HEK293 (cell line): ENCODE measurements around the gene ACVR2B.

Experiments
- CTCF ChIA-PET: fragments of 350-600 bp; formaldehyde crosslinking; extraction: SDS; loops from one replicate; lab custom pipeline; 2021; ENCODE audit warnings: antibody characterized with exemption; lab: Yijun Ruan, JAX
- POLR2A ChIA-PET: fragments of 300-600 bp; formaldehyde crosslinking; extraction: SDS; loops from one replicate; lab custom pipeline; 2020; ENCODE audit warnings: antibody characterized with exemption, inconsistent platforms; lab: Yijun Ruan, JAX
- H3K27ac ChIP-seq: fragments of 200-500 bp; sonication (Bioruptor generic); 2 replicates; pipeline ENCODE4 v1.5.1; 2014; ENCODE audit warnings: low read depth, low read length, control low read depth, inconsistent platforms; ENCODE audit errors: extremely low read depth
- H3K36me3 ChIP-seq, 2 experiments: fragments of 200-500 bp in 1 of 2; sonication (Bioruptor generic) in 1 of 2; 1 replicate in 1 of 2; 2 replicates in 1 of 2; pipeline ENCODE4 v1.5.1; 2014 to 2017; ENCODE audit warnings: inconsistent platforms in 2 of 2, low read length in 2 of 2; ENCODE audit not compliant: control insufficient read depth in 2 of 2, insufficient read depth in 1 of 2
- H3K4me1 ChIP-seq: fragments of 200-500 bp; sonication (Bioruptor generic); 2 replicates; pipeline ENCODE4 v1.5.1; 2014; ENCODE audit warnings: mild to moderate bottlenecking, low read length, inconsistent platforms; ENCODE audit not compliant: control insufficient read depth, insufficient read depth
- H3K4me3 ChIP-seq: 2 replicates; pipeline ENCODE4 v1.5.1; 2011; ENCODE audit warnings: low read depth, mild to moderate bottlenecking, control low read depth, low read length, moderate library complexity
- H3K9me3 ChIP-seq: fragments of 200-500 bp; sonication (Bioruptor generic); 2 replicates; pipeline ENCODE4 v1.5.1; 2014; ENCODE audit warnings: low read depth, low read length, inconsistent platforms; ENCODE audit not compliant: control insufficient read depth, insufficient read depth
- ATF2 ChIP-seq: fragments of 450-650 bp; formaldehyde crosslinking; IDR thresholded peaks from 2 replicates; pipeline ENCODE4 v1.5.1; 2016; ENCODE audit warnings: missing biosample characterization, missing genetic modification characterization, low read depth
- BCL11A ChIP-seq: fragments of 450-650 bp; formaldehyde crosslinking; IDR thresholded peaks from 2 replicates; pipeline ENCODE4 v1.5.1; 2016; ENCODE audit warnings: low read depth, missing biosample characterization, missing genetic modification characterization
- HOXC10 ChIP-seq: sonication (generic); formaldehyde crosslinking; IDR thresholded peaks from 2 replicates; pipeline ENCODE4 v1.8.1; 2023; ENCODE audit warnings: mild to moderate bottlenecking, missing genetic modification reagents
- IKZF3 ChIP-seq: fragments of 450-650 bp; IDR thresholded peaks from 2 replicates; pipeline ENCODE4 v1.5.0; 2018; ENCODE audit warnings: missing biosample characterization, mild to moderate bottlenecking, missing genetic modification characterization, moderate library complexity
- OVOL3 ChIP-seq: fragments of 450-650 bp; formaldehyde crosslinking; IDR thresholded peaks from 2 replicates; pipeline ENCODE4 v1.5.1; 2016; ENCODE audit warnings: missing biosample characterization, missing genetic modification characterization
- PRDM1 ChIP-seq: fragments of 450-650 bp; formaldehyde crosslinking; IDR thresholded peaks from 2 replicates; pipeline ENCODE4; 2016; ENCODE audit warnings: missing biosample characterization, missing genetic modification characterization
- PRDM6 ChIP-seq: fragments of 450-650 bp; formaldehyde crosslinking; IDR thresholded peaks from 2 replicates; pipeline ENCODE4 v1.5.1; 2017; ENCODE audit warnings: missing biosample characterization, missing genetic modification characterization
- REPIN1 ChIP-seq: fragments of 450-650 bp; formaldehyde crosslinking; IDR thresholded peaks from 2 replicates; pipeline ENCODE4 v1.5.1; 2017; ENCODE audit warnings: missing biosample characterization, missing genetic modification characterization, low read depth
- SCRT1 ChIP-seq: fragments of 450-650 bp; formaldehyde crosslinking; IDR thresholded peaks from 2 replicates; pipeline ENCODE4 v1.5.1; 2016; ENCODE audit warnings: missing biosample characterization, missing genetic modification characterization, borderline replicate concordance
- SCRT2 ChIP-seq: fragments of 450-650 bp; formaldehyde crosslinking; IDR thresholded peaks from 2 replicates; pipeline ENCODE4 v1.5.1; 2016; ENCODE audit warnings: missing biosample characterization, missing genetic modification characterization
- SETDB1 ChIP-seq: IDR thresholded peaks from one replicate; pipeline ENCODE4 v1.6.1; 2017; ENCODE audit warnings: mild to moderate bottlenecking, low read length, moderate library complexity, mixed read lengths; ENCODE audit not compliant: insufficient read length
- SP7 ChIP-seq: fragments of 450-650 bp; formaldehyde crosslinking; IDR thresholded peaks from 2 replicates; pipeline ENCODE4 v1.5.1; 2016; ENCODE audit warnings: missing biosample characterization, missing genetic modification characterization
- ZBTB17 ChIP-seq: fragments of 450-650 bp; formaldehyde crosslinking; IDR thresholded peaks from 2 replicates; pipeline ENCODE4 v1.5.1; 2016; ENCODE audit warnings: missing biosample characterization, missing genetic modification characterization
- ZBTB26 ChIP-seq: fragments of 450-650 bp; formaldehyde crosslinking; optimal IDR thresholded peaks from 2 replicates; pipeline ENCODE3; 2016; ENCODE audit warnings: missing biosample characterization, mild to moderate bottlenecking, missing genetic modification characterization
- ZFHX2 ChIP-seq: fragments of 450-650 bp; formaldehyde crosslinking; conservative IDR thresholded peaks from 2 replicates; pipeline ENCODE4 v1.5.1; 2016; ENCODE audit warnings: missing biosample characterization, missing genetic modification characterization
- ZNF10 ChIP-seq: fragments of 450-650 bp; formaldehyde crosslinking; IDR thresholded peaks from 2 replicates; pipeline ENCODE4 v1.5.1; 2017; ENCODE audit warnings: missing biosample characterization, missing genetic modification characterization
- ZNF202 ChIP-seq: fragments of 450-650 bp; formaldehyde crosslinking; IDR thresholded peaks from 2 replicates; pipeline ENCODE4 v1.5.1; 2016; ENCODE audit warnings: missing biosample characterization, missing genetic modification characterization, borderline replicate concordance
- ZNF221 ChIP-seq: fragments of 450-650 bp; formaldehyde crosslinking; IDR thresholded peaks from 2 replicates; pipeline ENCODE4 v1.5.1; 2017; ENCODE audit warnings: missing biosample characterization, missing genetic modification characterization, borderline replicate concordance
- ZNF366 ChIP-seq: fragments of 450-650 bp; formaldehyde crosslinking; conservative IDR thresholded peaks from 2 replicates; pipeline ENCODE4 v1.5.1; 2016; ENCODE audit warnings: missing biosample characterization, missing genetic modification characterization
- ZNF423 ChIP-seq: fragments of 450-650 bp; formaldehyde crosslinking; IDR thresholded peaks from 2 replicates; pipeline ENCODE4 v1.5.1; 2016; ENCODE audit warnings: missing biosample characterization, missing genetic modification characterization
- ZNF48 ChIP-seq: fragments of 450-650 bp; formaldehyde crosslinking; IDR thresholded peaks from 2 replicates; pipeline ENCODE4 v1.5.1; 2016; ENCODE audit warnings: missing biosample characterization, missing genetic modification characterization
- ZNF561 ChIP-seq: fragments of 450-650 bp; IDR thresholded peaks from 2 replicates; pipeline ENCODE4 v1.5.1; 2018; ENCODE audit warnings: missing biosample characterization, missing genetic modification characterization, borderline replicate concordance
- ZNF654 ChIP-seq: fragments of 450-650 bp; formaldehyde crosslinking; IDR thresholded peaks from 2 replicates; pipeline ENCODE4 v1.5.1; 2016; ENCODE audit warnings: low read depth, missing biosample characterization, missing genetic modification characterization
- ZNF692 ChIP-seq: fragments of 450-650 bp; formaldehyde crosslinking; IDR thresholded peaks from 2 replicates; pipeline ENCODE4 v1.5.1; 2016; ENCODE audit warnings: missing biosample characterization, missing genetic modification characterization
- ZNF768 ChIP-seq: fragments of 450-650 bp; formaldehyde crosslinking; IDR thresholded peaks from 2 replicates; pipeline ENCODE4 v1.5.1; 2018; ENCODE audit warnings: missing biosample characterization, mild to moderate bottlenecking, missing genetic modification characterization
- ZSCAN18 ChIP-seq: fragments of 450-650 bp; formaldehyde crosslinking; IDR thresholded peaks from 2 replicates; pipeline ENCODE4 v1.5.1; 2016; ENCODE audit warnings: missing biosample characterization, missing genetic modification characterization
- ZSCAN5A ChIP-seq: fragments of 450-650 bp; formaldehyde crosslinking; IDR thresholded peaks from 2 replicates; pipeline ENCODE4 v1.5.1; 2016; ENCODE audit warnings: missing biosample characterization, missing genetic modification characterization
- ZXDB ChIP-seq: fragments of 450-650 bp; formaldehyde crosslinking; IDR thresholded peaks from 2 replicates; pipeline ENCODE4 v1.5.1; 2016; ENCODE audit warnings: missing biosample characterization, missing genetic modification characterization

The ACVR2B gene

GRCh38 chr3:38446085-38446686 lies 7.5 kb upstream of the ACVR2B start:
- TF ChIP-seq ZNF48 (tag by site-specific recombination), result no peak
- TF ChIP-seq ZNF221 (tag by site-specific recombination), result no peak
- no peak for TF ChIP-seq ZXDB
- no peak for TF ChIP-seq ZNF654 (tag by site-specific recombination)
- no peak for TF ChIP-seq ZSCAN18 (tag by site-specific recombination)
- TF ChIP-seq ZFHX2, result no peak
- TF ChIP-seq ZNF692 (tag by site-specific recombination), result no peak
- no peak for TF ChIP-seq ZNF768 (tag by site-specific recombination)
- TF ChIP-seq IKZF3, result no peak
- no peak for TF ChIP-seq ZNF366
- no peak for TF ChIP-seq ZNF423 (tag by site-specific recombination)
- TF ChIP-seq HOXC10 (CRISPR knock-in tag), result no peak
- no peak for TF ChIP-seq ZBTB17 (tag by site-specific recombination)
- no peak for TF ChIP-seq ATF2 (tag by site-specific recombination)
- no peak for TF ChIP-seq PRDM1
- TF ChIP-seq SETDB1, result no peak
- no peak for TF ChIP-seq ZBTB26 (tag by site-specific recombination)
- TF ChIP-seq REPIN1, result no peak
- TF ChIP-seq SP7, result no peak
- CTCF ChIA-PET, result interaction anchor here (1.2 kb wide), 1 partner anchor 200 kb away, joined by 4 read pairs; no protein-coding TSS in a partner anchor
- no peaks in the 10 kb centered on the region for H3K4me1 ChIP-seq
- no peak overlapping the region for H3K4me3 ChIP-seq
- no peaks in the 10 kb centered on the region for H3K36me3 ChIP-seq
- H3K9me3 ChIP-seq, result no peaks in the 10 kb centered on the region
- no peak overlapping the region for H3K27ac ChIP-seq
- POLR2A ChIA-PET, result no interaction called here

GRCh38 chr3:38446812-38447211 lies 6.9 kb upstream of the ACVR2B start:
- no peak overlapping the region for H3K4me3 ChIP-seq
- ChIA-PET CTCF (interaction anchor here (1.2 kb wide), 1 partner anchor 199 kb away, joined by 4 read pairs; no protein-coding TSS in a partner anchor), POLR2A (no interaction called here)
- peak; percentile 61; the same call in 1 of the 2 replicates for TF ChIP-seq SCRT1 (tag by site-specific recombination)
- no peak for TF ChIP-seq PRDM6 (tag by site-specific recombination)
- peak; percentile 78 for TF ChIP-seq SCRT2
- TF ChIP-seq OVOL3 (tag by site-specific recombination), result no peak
- no peak for TF ChIP-seq BCL11A (tag by site-specific recombination)
- no peak for TF ChIP-seq ZSCAN5A (tag by site-specific recombination)
- no peak for TF ChIP-seq ZNF10 (tag by site-specific recombination)
- TF ChIP-seq ZNF202 (tag by site-specific recombination), result no peak
- TF ChIP-seq ZNF561, result no peak
- H3K9me3 ChIP-seq, result no peaks in the 10 kb centered on the region
- H3K4me1 ChIP-seq, result no peaks in the 10 kb centered on the region
- H3K36me3 ChIP-seq, result no peaks in the 10 kb centered on the region
- H3K27ac ChIP-seq, result no peak overlapping the region
